ENCODE data around the gene GNAI1. TPM values are rescaled to one million over a fixed set of nuclear protein-coding genes. Genes with fewer than 3 reads are reported as not detected.
A peak's percentile ranks its signal among the peaks of the same experiment; 100 is the strongest.

The GNAI1 gene
- total and polyA plus RNA-seq, 11 donors = 4.6 to 26.1 (median 14.1) TPM

DNA sequence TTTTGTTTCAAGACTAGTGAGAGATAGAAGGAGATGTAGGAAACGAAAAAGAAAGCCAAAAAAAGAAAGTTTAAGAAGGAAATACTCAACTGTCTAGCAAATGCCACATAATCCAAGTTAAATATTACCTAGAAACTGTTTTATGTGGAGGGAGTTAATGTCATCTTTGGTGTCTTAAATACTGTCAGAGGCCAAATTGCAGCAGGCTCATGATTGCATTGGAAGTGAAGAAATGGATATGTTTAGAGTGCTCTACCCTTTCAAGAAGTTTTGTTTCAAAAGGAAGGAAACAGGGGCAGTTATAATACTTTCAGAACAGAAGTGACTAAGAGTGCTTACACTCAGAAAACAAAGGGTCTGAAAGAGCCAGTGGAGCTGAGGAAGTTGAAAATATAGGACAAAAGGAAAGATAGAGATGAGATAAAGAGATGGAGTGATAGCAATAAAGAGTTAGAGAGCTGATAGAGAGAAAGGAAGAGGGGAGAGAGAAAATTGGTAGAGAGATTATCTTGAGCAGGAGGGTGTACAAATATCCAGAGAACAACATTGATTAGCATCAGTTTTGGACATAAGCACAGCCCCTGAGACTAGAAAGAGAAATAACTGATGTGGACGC, 28.0 kb upstream of the GNAI1 start:
- intact Hi-C loops (cut with DNase I) = no loop called here
- TF ChIP-seq POLR2A (IDR thresholded peaks at IDR 0.05) = no peak
- TF ChIP-seq, protein P1, sequence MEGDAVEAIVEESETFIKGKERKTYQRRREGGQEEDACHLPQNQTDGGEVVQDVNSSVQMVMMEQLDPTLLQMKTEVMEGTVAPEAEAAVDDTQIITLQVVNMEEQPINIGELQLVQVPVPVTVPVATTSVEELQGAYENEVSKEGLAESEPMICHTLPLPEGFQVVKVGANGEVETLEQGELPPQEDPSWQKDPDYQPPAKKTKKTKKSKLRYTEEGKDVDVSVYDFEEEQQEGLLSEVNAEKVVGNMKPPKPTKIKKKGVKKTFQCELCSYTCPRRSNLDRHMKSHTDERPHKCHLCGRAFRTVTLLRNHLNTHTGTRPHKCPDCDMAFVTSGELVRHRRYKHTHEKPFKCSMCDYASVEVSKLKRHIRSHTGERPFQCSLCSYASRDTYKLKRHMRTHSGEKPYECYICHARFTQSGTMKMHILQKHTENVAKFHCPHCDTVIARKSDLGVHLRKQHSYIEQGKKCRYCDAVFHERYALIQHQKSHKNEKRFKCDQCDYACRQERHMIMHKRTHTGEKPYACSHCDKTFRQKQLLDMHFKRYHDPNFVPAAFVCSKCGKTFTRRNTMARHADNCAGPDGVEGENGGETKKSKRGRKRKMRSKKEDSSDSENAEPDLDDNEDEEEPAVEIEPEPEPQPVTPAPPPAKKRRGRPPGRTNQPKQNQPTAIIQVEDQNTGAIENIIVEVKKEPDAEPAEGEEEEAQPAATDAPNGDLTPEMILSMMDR (IDR thresholded peaks at IDR 0.05) = no peak
- Histone ChIP-seq H3K36me3 (no peaks in the 10 kb centered on the region), H3K9me3 (no peaks in the 10 kb centered on the region), H3K27ac (peak overlapping the region in 1 of 12 donors; percentile 42), H3K27me3 (no peaks in the 10 kb centered on the region), H3K4me1 (peaks cover 0 to 26% (median 0%) of the 10 kb centered on the region in 12 donors), H3K4me3 (no peak overlapping the region)
- DNase-seq (no peak), ATAC-seq (no peak)
- WGBS, 4 donors = 60 to 76% (median 66%) methylated on average over 2 of the region's 2 CpGs

DNA sequence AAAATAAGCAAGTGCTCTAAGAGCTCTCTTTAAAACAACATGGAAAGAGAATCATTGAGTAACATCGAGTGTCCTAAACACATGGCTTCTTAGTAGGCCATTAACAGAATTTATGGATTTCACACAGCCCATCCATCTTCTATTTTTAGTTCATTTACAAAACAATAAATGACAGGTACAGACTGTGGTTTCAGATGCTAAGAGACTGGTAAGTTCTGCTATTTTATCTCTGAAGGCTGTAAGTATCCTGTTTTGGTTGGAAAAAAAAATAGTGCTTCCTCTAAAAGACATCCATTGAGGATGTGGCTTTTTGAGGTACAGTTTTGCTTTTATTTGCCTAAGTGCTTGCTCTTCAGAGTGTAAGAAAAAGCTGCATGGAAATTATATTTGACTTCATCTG, 27.4 kb upstream of the GNAI1 start:
- Histone ChIP-seq H3K27me3 (no peaks in the 10 kb centered on the region), H3K4me1 (peaks cover 0 to 26% (median 0%) of the 10 kb centered on the region in 12 donors), H3K27ac (peak overlapping the region in 1 of 12 donors; percentile 42), H3K36me3 (no peaks in the 10 kb centered on the region), H3K4me3 (no peak overlapping the region), H3K9me3 (no peaks in the 10 kb centered on the region)
- 61 to 80% (median 65%) methylated on average over 1 of the region's 1 CpG for WGBS, 4 donors
- no peak for DNase-seq
- TF ChIP-seq, protein P1 (IDR thresholded peaks at IDR 0.05) = no peak
- no peak for TF ChIP-seq POLR2A (IDR thresholded peaks at IDR 0.05)
- no peak for ATAC-seq
- intact Hi-C loops (cut with DNase I) = no loop called here

DNA sequence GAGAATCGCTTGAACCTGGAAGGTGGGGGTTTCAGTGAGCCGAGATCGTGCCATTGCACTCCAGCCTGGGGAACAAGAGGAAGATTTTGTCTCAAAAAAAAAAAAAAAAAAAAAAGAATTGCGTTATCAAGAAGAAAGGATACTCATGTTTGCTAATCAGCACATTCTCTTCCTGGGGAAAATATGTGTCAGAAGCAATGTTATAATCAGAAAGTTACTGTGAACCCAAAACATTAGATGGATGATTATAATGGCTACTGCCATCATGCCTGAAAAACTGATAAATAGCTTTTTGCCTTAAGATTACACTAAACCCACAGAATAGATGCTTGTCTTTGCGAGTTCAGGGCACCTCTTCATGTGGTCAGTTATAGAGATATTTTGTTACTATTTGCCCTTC, 24.3 kb upstream of the GNAI1 start:
- ATAC-seq (no peak), DNase-seq (no peak)
- no peak overlapping the region for H3K4me3 ChIP-seq
- no peaks in the 10 kb centered on the region for H3K36me3 ChIP-seq
- no peaks in the 10 kb centered on the region for H3K27me3 ChIP-seq
- intact Hi-C loops (cut with DNase I) = no loop called here
- no peak overlapping the region for H3K27ac ChIP-seq
- 87 to 95% (median 93%) methylated on average over 5 of the region's 5 CpGs for WGBS, 4 donors
- H3K9me3 ChIP-seq = no peaks in the 10 kb centered on the region
- TF ChIP-seq, protein P1 (IDR thresholded peaks at IDR 0.05) = no peak
- TF ChIP-seq POLR2A (IDR thresholded peaks at IDR 0.05) = no peak
- H3K4me1 ChIP-seq = peaks cover 0 to 24% (median 0%) of the 10 kb centered on the region in 12 donors

DNA sequence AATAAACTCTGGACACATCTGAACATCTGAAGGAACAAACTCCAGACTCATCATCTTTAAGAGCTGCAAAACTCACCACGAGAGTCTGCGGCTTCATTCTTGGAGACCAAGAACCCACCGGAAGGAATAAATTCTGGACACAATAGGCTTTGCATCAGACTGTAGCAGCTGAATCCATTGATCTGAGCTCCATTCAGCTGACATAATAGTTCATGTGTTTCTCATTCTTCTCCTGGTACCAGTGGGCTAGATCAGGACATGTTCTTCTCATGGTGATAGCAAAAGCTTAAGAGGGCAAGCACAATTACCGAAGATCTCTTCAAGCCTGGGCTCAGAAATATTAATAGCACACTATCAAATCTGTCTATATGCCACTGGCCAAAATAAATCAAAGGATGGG, 20.5 kb upstream of the GNAI1 start:
- DNase-seq (no peak), ATAC-seq (no peak)
- H3K27ac ChIP-seq = no peak overlapping the region
- 78 to 87% (median 79%) methylated on average over 4 of the region's 4 CpGs for WGBS, 4 donors
- intact Hi-C loops (cut with DNase I) = no loop called here
- H3K36me3 ChIP-seq = no peaks in the 10 kb centered on the region
- no peaks in the 10 kb centered on the region for H3K27me3 ChIP-seq
- H3K4me1 ChIP-seq = no peaks in the 10 kb centered on the region
- TF ChIP-seq, protein P1 (IDR thresholded peaks at IDR 0.05) = no peak
- no peak for TF ChIP-seq POLR2A (IDR thresholded peaks at IDR 0.05)
- no peaks in the 10 kb centered on the region for H3K9me3 ChIP-seq
- H3K4me3 ChIP-seq = no peak overlapping the region
